ENCODE results near the gene CRISPLD2. TPM values are rescaled to one million over a fixed set of nuclear protein-coding genes. Genes with fewer than 3 reads are reported as not detected.

Gene CRISPLD2
- total RNA-seq (2022) (0.28 TPM in 1 of 2 replicates, not detected in the other), Bru-seq, nascent RNA (percentile 4 among the genes with signal in this experiment), BruChase-seq, experiment 1, labeled RNA remaining after a 6-hour chase (percentile 13 among the genes with signal in this experiment), BruChase-seq, experiment 2, labeled RNA remaining after a 2-hour chase (percentile 8 among the genes with signal in this experiment)
- long read RNA-seq: 0 reads

- peak within 1 kb of the TSS; percentile 18 for H3K4me3 Mint-ChIP-seq (ENCODE audit: unreplicated experiment)
- DNase-seq (ENCODE audit: unreplicated experiment): peak; percentile 57
- no peaks in the 10 kb centered on the region for H3K9me3 Mint-ChIP-seq (ENCODE audit: unreplicated experiment)
- peaks cover 6% of the 10 kb centered on the region for H3K4me1 Mint-ChIP-seq (ENCODE audit: insufficient read depth, unreplicated experiment)
- BruUV-seq (replicated peaks): no TSS peak
- POLR2A ChIA-PET: interaction anchor here (0.6 to 0.7 kb wide), 2 partner anchors 150 to 1918 kb away, joined by 3 read pairs; no protein-coding TSS in a partner anchor
- H3K36me3 Mint-ChIP-seq (ENCODE audit: insufficient read depth, unreplicated experiment): no peaks in the 10 kb centered on the region
- no peak within 1 kb of the TSS for H3K27ac Mint-ChIP-seq (ENCODE audit: low read depth, unreplicated experiment)
- no peak for TF ChIP-seq CTCF (IDR thresholded peaks at IDR 0.05; ENCODE audit: unreplicated experiment)
- CTCF ChIA-PET: no interaction called here
- H3K27me3 Mint-ChIP-seq (ENCODE audit: insufficient read depth, unreplicated experiment): peaks cover 41% of the 10 kb centered on the region
- intact Hi-C loops (cut with micrococcal nuclease): no loop called here
Measured at GRCh38 chr16:84819644-84820304, at the start of gene CRISPLD2. TSS of gene CRISPLD2 (plus strand) at chr16:84819985. CDS start at chr16:84838496, 18,511 bp downstream.

- H3K27me3 Mint-ChIP-seq (ENCODE audit: insufficient read depth, unreplicated experiment): no peaks in the 10 kb centered on the region
- H3K9me3 Mint-ChIP-seq (ENCODE audit: unreplicated experiment): no peaks in the 10 kb centered on the region
- H3K4me3 Mint-ChIP-seq (ENCODE audit: unreplicated experiment): no peak overlapping the region
- intact Hi-C loops (cut with micrococcal nuclease): no loop called here
- peaks cover 83% of the 10 kb centered on the region for H3K36me3 Mint-ChIP-seq (ENCODE audit: insufficient read depth, unreplicated experiment)
- H3K4me1 Mint-ChIP-seq (ENCODE audit: insufficient read depth, unreplicated experiment): peaks cover 8% of the 10 kb centered on the region
- BruUV-seq (replicated peaks): no TSS peak
- no peak for DNase-seq (ENCODE audit: unreplicated experiment)
- POLR2A ChIA-PET: interaction anchor here (0.7 to 1.2 kb wide), 3 partner anchors 15 to 27 kb away, joined by 3 to 4 read pairs (median 3); no protein-coding TSS in a partner anchor
- no peak overlapping the region for H3K27ac Mint-ChIP-seq (ENCODE audit: low read depth, unreplicated experiment)
- TF ChIP-seq CTCF (IDR thresholded peaks at IDR 0.05; ENCODE audit: unreplicated experiment): no peak
- CTCF ChIA-PET: interaction anchor here (1.3 to 4.3 kb wide), 4 partner anchors 13 to 198 kb away, joined by 3 to 20 read pairs (median 10); no protein-coding TSS in a partner anchor
Measured at GRCh38 chr16:84773312-84773711, 46.5 kb upstream of the CRISPLD2 start.

- peak overlapping the region; percentile 82 for H3K27ac Mint-ChIP-seq (ENCODE audit: low read depth, unreplicated experiment)
- intact Hi-C loops (cut with micrococcal nuclease): no loop called here
- ChIA-PET POLR2A (interaction anchor here (0.6 to 1.3 kb wide), 4 partner anchors 11 to 87 kb away, joined by 3 to 4 read pairs (median 4); no protein-coding TSS in a partner anchor), CTCF (interaction anchor here (0.6 to 4.3 kb wide), 4 partner anchors 9 to 268 kb away, joined by 3 to 14 read pairs (median 4); no protein-coding TSS in a partner anchor)
- peaks cover 83% of the 10 kb centered on the region for H3K36me3 Mint-ChIP-seq (ENCODE audit: insufficient read depth, unreplicated experiment)
- no peaks in the 10 kb centered on the region for H3K9me3 Mint-ChIP-seq (ENCODE audit: unreplicated experiment)
- no peak overlapping the region for H3K4me3 Mint-ChIP-seq (ENCODE audit: unreplicated experiment)
- no peak for TF ChIP-seq CTCF (IDR thresholded peaks at IDR 0.05; ENCODE audit: unreplicated experiment)
- no peaks in the 10 kb centered on the region for H3K27me3 Mint-ChIP-seq (ENCODE audit: insufficient read depth, unreplicated experiment)
- BruUV-seq (replicated peaks): no TSS peak
- H3K4me1 Mint-ChIP-seq (ENCODE audit: insufficient read depth, unreplicated experiment): peaks cover 8% of the 10 kb centered on the region
- peak; percentile 86 for DNase-seq (ENCODE audit: unreplicated experiment)
Measured at GRCh38 chr16:84774810-84775209, 45.0 kb upstream of the CRISPLD2 start.

- no peak for DNase-seq (ENCODE audit: unreplicated experiment)
- H3K27ac Mint-ChIP-seq (ENCODE audit: low read depth, unreplicated experiment): peak overlapping the region; percentile 82
- TF ChIP-seq CTCF (IDR thresholded peaks at IDR 0.05; ENCODE audit: unreplicated experiment): no peak
- no TSS peak for BruUV-seq (replicated peaks)
- H3K9me3 Mint-ChIP-seq (ENCODE audit: unreplicated experiment): no peaks in the 10 kb centered on the region
- ChIA-PET POLR2A (interaction anchor here (0.6 to 1.3 kb wide), 3 partner anchors 11 to 75 kb away, joined by 3 to 4 read pairs (median 4); no protein-coding TSS in a partner anchor), CTCF (interaction anchor here (0.6 to 4.3 kb wide), 5 partner anchors 8 to 268 kb away, joined by 3 to 14 read pairs (median 4); no protein-coding TSS in a partner anchor)
- H3K4me1 Mint-ChIP-seq (ENCODE audit: insufficient read depth, unreplicated experiment): peaks cover 8% of the 10 kb centered on the region
- no peaks in the 10 kb centered on the region for H3K27me3 Mint-ChIP-seq (ENCODE audit: insufficient read depth, unreplicated experiment)
- peaks cover 83% of the 10 kb centered on the region for H3K36me3 Mint-ChIP-seq (ENCODE audit: insufficient read depth, unreplicated experiment)
- no peak overlapping the region for H3K4me3 Mint-ChIP-seq (ENCODE audit: unreplicated experiment)
- intact Hi-C loops (cut with micrococcal nuclease): no loop called here
Measured at GRCh38 chr16:84775262-84775810, 44.4 kb upstream of the CRISPLD2 start.

Data from MCF 10A (cell line).